Renal cortex interstitium (tissue), 11 donors: ENCODE measurements around the gene KIF18B. TPM values are rescaled to one million over a fixed set of nuclear protein-coding genes. Genes with fewer than 3 reads are reported as not detected.
A peak's percentile ranks its signal among the peaks of the same experiment; 100 is the strongest.

ENCODE experiments used
- DNase-seq, 11 donors: peaks; one replicate each; pipeline ENCODE4 v3.0.0-alpha.2; 2013; ENCODE audit warnings: low read depth in 9 of 11, low spot score in 4 of 11; ENCODE audit errors: extremely low read depth in 1 of 11
- polyA plus RNA-seq, 3 donors: library from polyadenylated mRNA; unstranded; fragments of 120-200 nt; gene quantifications; one replicate each; pipeline ENCODE4 v1.2.1, GENCODE V29; 2013; ENCODE audit not compliant: insufficient read length in 3 of 3

KIF18B gene
- polyA plus RNA-seq, 3 donors: 12.0 to 16.9 (median 15.8) TPM

GRCh38 chr17:44900894-44901293 lies 46.7 kb downstream of the KIF18B start:
- DNase-seq: no peak

DNA sequence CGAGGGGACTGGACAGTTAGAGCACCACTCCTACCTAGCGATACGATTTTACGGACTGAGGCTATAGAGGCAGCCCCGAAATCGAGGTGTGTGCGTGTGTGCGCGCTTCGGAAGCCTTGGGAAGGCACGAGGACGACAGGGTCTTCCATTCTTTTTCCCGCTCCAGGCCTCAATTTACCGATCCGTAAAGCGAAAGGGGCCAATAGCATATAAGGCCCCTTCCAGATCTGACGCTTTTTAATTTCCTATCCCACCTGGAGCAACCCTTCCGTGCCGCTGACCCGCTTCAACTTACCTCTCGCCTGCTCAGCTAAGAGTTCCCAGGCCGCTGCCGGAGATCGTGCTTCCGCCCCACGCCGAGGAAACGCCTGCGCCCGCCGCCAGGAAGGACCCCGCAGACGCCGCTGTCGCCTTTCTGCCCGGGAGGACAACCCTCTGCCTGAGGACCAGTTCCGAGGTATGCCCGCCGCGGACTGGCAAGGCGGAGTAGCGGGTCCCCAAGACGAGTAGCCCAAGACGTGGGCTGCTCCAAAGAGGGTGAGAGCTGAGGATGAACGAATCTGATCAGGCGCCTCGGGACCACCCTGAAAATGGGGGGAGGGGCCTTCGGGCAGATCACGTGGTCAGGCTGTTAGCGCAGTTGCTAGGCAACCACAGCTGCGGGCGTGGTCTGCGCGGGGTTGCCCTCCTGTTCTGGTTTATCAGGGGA lies 48.3 kb downstream of the KIF18B start, which contains the start of gene EFTUD2:
Gene EFTUD2, minus strand, starts transcription at position 372 of the 709 bp plus-strand sequence. CDS start 4,924 bp downstream, outside the sequence.
- peak; percentile 75 to 94 (median 88) for DNase-seq

- DNase-seq: no peak
Observed at GRCh38 chr17:44898768-44899073, 48.9 kb downstream of the KIF18B start.

DNA sequence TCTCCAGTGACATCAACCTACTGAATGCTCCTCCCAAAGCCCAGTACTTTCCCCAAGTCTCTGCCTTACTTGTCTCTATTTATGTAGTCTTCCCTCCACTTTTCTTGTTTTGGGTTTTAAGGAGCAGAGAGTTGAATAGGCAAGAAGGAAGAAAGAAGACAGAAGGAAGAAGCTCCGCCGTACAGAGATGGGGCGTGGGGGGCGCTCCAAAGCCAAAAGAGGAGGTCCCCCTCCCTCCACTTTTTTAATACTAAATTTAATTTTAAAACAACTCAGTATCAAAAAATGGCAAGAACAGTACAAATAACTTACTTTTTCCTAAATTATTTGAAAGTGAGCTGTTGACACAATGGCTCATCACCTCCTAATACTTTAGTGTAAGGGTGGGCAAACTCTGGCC lies 52.9 kb downstream of the KIF18B start:
- DNase-seq: no peak

DNA sequence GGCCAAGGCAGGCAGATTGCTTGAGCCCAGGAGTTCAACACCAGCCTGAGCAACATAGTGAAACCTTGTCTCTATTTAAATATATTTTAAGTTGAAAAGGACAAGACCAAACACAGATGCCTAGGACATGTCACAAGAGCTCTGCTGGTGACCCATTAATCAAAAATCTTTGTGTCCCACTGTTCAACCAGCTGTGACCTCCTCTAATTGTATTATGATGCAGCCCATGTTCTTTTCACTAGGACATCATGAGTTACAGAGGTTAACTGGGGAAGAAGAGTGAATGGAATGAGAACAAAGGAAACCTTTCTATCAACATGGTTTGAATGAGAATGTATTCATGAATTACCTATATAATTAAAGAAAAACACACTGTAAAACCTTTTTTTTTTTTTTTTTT lies 55.3 kb downstream of the KIF18B start:
- no peak for DNase-seq

DNA sequence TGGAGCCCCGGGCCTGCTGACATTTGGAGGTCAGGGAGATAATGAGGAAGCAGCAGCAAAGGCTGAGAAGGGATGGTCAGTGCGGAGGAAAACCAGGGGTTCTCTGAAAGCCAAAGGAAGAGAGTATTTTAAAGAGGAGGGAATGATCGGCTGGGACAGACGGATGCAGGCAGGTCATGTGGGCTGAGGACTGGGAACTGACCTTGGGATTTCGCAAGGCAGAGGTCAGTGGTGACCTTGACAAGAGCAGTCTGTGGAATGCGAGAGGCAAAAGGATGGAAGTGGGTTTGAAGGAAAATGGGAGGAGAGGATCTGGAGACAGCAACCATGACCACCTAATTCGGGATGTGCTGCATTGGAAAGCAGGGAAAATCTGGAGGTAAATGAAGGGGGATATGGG lies 58.6 kb downstream of the KIF18B start:
- no peak for DNase-seq

- DNase-seq: no peak
Observed at GRCh38 chr17:44887971-44888954, 59.3 kb downstream of the KIF18B start.

GRCh38 chr17:44887016-44887415 lies 60.6 kb downstream of the KIF18B start:
- DNase-seq: no peak

DNA sequence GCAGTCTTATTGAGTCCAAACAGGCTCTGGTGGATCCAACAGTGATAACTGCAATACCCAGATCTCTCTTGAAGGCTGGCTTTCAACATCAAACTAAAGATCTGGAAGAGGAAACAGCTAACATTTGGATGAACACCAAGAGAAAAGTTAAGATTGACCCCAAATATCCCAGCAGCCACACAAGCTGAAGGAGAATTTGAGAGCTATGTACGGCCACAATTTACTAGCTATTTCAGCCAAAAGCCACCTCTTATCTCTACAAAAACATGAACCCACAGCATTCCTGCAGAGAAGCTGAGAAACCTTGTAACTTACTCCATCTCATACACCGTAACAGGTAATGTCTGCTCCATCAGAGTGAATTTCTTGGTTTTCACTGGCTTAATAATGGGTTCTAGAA lies 62.6 kb downstream of the KIF18B start:
- DNase-seq: no peak

DNA sequence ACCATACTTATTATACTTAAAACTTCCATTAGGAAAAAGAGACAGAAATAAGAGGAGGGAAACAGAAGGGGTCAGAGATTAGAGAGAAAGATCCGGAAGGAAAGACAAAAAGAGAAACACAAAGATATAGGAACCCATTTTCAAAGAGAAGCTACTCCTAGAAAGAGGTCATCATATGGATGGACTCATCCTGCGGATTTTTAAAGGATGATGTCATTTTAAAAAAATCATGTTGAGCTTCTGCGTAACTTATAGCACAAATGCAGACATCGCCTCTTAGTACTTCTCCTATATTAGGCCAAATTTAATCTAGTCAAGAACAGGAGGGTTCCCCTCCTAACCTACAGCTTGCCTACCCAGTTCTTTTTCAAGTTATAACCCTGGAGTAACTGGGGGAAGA lies 66.4 kb downstream of the KIF18B start:
- no peak for DNase-seq

DNA sequence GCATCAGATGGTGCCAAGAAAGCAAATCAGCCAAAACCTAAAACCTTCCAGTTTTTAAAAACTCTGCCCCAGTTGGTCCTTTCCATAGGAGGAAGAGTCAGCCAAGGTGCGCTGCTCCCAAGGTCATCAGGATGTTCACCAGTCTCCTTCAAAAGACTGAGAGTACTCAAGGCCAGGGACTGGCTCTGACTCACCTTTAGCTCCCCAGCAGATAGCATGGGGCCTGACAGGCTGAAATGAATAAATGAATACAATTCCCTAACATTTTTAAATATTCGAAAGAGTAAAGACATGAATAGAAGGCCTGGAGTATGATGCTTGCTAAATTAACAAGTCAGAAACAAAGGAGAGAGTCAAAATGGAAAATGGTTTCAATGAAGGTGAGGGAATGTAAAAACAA lies 67.5 kb downstream of the KIF18B start:
- no peak for DNase-seq

DNA sequence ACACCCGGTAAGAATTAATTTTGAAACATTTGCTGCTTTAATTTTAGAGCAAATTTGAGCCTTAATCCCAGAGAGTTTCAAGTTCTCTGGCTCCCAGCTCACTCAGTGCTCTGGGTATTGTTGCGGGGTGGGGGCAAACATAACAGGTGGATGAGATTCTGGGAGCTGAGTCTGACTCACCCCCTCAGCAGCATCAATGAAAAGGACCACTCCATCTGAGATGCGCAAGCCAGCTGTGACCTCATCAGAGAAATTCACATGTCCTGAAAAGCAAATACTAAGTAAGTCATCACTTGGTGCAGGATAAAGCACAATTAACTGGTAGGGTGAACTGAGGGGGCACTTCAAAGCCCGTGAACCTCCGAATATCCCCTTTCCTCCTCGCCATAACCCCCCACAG lies 68.2 kb downstream of the KIF18B start:
- DNase-seq: no peak

GRCh38 chr17:44878627-44879221 lies 68.8 kb downstream of the KIF18B start:
- DNase-seq: peak in 2 of 11 donors; percentile 18 to 23

- DNase-seq: no peak
Observed at GRCh38 chr17:44877121-44877520, 70.5 kb downstream of the KIF18B start.

DNA sequence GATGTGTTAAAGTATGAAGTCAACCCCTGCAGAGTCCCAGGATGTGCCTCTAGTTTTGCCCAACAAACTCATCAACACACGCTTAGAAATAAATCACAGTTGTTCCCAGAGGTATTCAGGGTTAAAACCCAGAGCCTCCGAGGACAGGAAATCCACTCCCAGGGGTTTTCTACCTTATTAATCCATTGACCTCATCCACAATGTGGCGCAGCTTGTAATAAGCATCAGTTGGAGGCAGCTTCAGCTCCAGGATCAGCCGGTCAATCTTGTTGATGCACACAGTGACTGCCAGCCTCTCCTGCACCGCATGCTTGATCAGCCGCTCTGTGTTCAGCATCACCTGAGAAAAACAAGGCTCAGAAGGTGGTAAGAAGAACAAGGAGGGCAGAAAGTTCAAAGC lies 71.8 kb downstream of the KIF18B start:
- no peak for DNase-seq

Other genes starting within 250 kb of the KIF18B start
- 10 to 100 TPM; 10.8 to 17.3 (median 14.1) TPM for gene DBF4B, start 239.1 kb downstream of the KIF18B start, polyA plus RNA-seq
- gene ADAM11, start 188.8 kb downstream of the KIF18B start, polyA plus RNA-seq: 1 to 10 TPM; 1.9 to 3.2 (median 2.9) TPM
- gene GJC1, start 117.5 kb downstream of the KIF18B start, polyA plus RNA-seq: 10 to 100 TPM; 21.0 to 29.1 (median 28.4) TPM
- gene HIGD1B, start 99.9 kb downstream of the KIF18B start, polyA plus RNA-seq: 1 to 10 TPM in 2 of 3 donors, under 1 TPM in 1; 0.61 to 1.3 (median 1.1) TPM
- 100 to 1,000 TPM in 2 of 3 donors, 10 to 100 TPM in 1; 94.0 to 129 (median 113) TPM for gene EFTUD2, start 48.3 kb downstream of the KIF18B start, polyA plus RNA-seq
- 1 to 10 TPM in 1 of 3 donors, under 1 TPM in 2; 0.35 to 3.6 (median 0.81) TPM for gene GFAP, start 32.3 kb downstream of the KIF18B start, polyA plus RNA-seq
- 1 to 10 TPM; 1.7 to 3.6 (median 3.2) TPM for gene C1QL1, start 20.5 kb upstream of the KIF18B start, polyA plus RNA-seq
- gene DCAKD, start 103.9 kb upstream of the KIF18B start, polyA plus RNA-seq: 10 to 100 TPM; 47.9 to 56.6 (median 54.1) TPM
- gene NMT1, start 113.5 kb upstream of the KIF18B start, polyA plus RNA-seq: 10 to 100 TPM; 67.7 to 82.3 (median 70.9) TPM
- 10 to 100 TPM; 16.7 to 33.8 (median 29.1) TPM for gene PLCD3, start 184.7 kb upstream of the KIF18B start, polyA plus RNA-seq
- 10 to 100 TPM in 2 of 3 donors, 1 to 10 TPM in 1; 9.0 to 18.5 (median 11.0) TPM for gene ACBD4, start 187.9 kb upstream of the KIF18B start, polyA plus RNA-seq
- 10 to 100 TPM; 37.1 to 44.9 (median 44.4) TPM for gene HEXIM1, start 200.7 kb upstream of the KIF18B start, polyA plus RNA-seq
- 10 to 100 TPM in 2 of 3 donors, 1 to 10 TPM in 1; 9.3 to 16.8 (median 14.3) TPM for gene HEXIM2, start 214.1 kb upstream of the KIF18B start, polyA plus RNA-seq